ENCODE measurements around the gene CCT3. TPM values are rescaled to one million over a fixed set of nuclear protein-coding genes. Genes with fewer than 3 reads are reported as not detected.
A peak's percentile ranks its signal among the peaks of the same experiment; 100 is the strongest.

The CCT3 gene
- total RNA-seq (2021; ENCODE audit: unreplicated experiment), result 451 TPM
- 497 TPM for polyA plus RNA-seq (2012; ENCODE audit: insufficient read length)
- percentile 93 among the genes with signal in this experiment for Bru-seq, nascent RNA
- BruChase-seq, experiment 1, labeled RNA remaining after a 2-hour chase, result percentile 93 among the genes with signal in this experiment
- percentile 96 among the genes with signal in this experiment for BruChase-seq, experiment 2, labeled RNA remaining after a 6-hour chase
- long read RNA-seq, transcript CCT3-201 (14 exons, 2,150 nt), result major isoform, 925 of 1,180 reads
- long read RNA-seq, partial matches to known transcripts, result 169 of 1,180 reads
- long read RNA-seq, other reads (novel, unspliced or antisense), result 79 of 1,180 reads

GRCh38 chr1:156338180-156338976 is at the start of gene CCT3, which contains the start of gene TSACC:
Gene CCT3 (minus strand): TSS chr1:156338292. CDS start chr1:156338184, 108 bp downstream.
Gene TSACC (plus strand): TSS chr1:156338526. CDS start chr1:156339758, 1,232 bp downstream.
- Histone ChIP-seq H3K27me3 (ENCODE audit: control insufficient read depth, insufficient read depth, low read length) (no peaks in the 10 kb centered on the region), H3K27ac (ENCODE audit: low read length) (peak within 1 kb of the TSS; percentile 98), H3K4me1 (ENCODE audit: control insufficient read depth, insufficient read depth, low read length) (peaks cover 11% of the 10 kb centered on the region), H3K4me3 (ENCODE audit: low read depth in 2 of 2, low read length in 2 of 2) (peak within 1 kb of the TSS; percentile 99), H3K36me3 (ENCODE audit: control insufficient read depth, insufficient read depth, low read length) (peaks cover 30% of the 10 kb centered on the region), H3K9me3 (ENCODE audit: control insufficient read depth, insufficient read depth, low read depth, low read length) (no peaks in the 10 kb centered on the region)
- ChIA-PET POLR2A (interaction anchor here (0.6 to 0.7 kb wide), 3 partner anchors 9 to 33 kb away, joined by 3 to 4 read pairs (median 3); no protein-coding TSS in a partner anchor), CTCF (interaction anchor here (0.7 kb wide), 1 partner anchor 71 kb away, joined by 3 read pairs; no protein-coding TSS in a partner anchor)
- peak; percentile 95 for ATAC-seq
- intact Hi-C loops (cut with micrococcal nuclease; ENCODE audit: unreplicated experiment) (no loop called here), in situ Hi-C loops (cut with HindIII; ENCODE audit: low pct_unique_long_range_greater_than_20kb, low sequenced_read_pairs) (no loop called here)
- 0 out of 2 replicates have a peak, but pooled peaks have one; percentile 22 for TF ChIP-seq TCF7L2 (IDR thresholded peaks at IDR 0.05; ENCODE audit: low read depth, low read length)
- TF ChIP-seq CTCF (IDR thresholded peaks at IDR 0.05), result no peak
- peak; percentile 9; the same call in 1 of the 2 replicates for TF ChIP-seq SIN3A (IDR thresholded peaks at IDR 0.05; ENCODE audit: borderline replicate concordance, insufficient read depth, low read depth, low read length)
- 0 out of 4 replicates have a peak, but pooled peaks of 1 of the 2 experiments have one; percentile 53 for TF ChIP-seq REST (IDR thresholded peaks at IDR 0.05; ENCODE audit: insufficient read depth in 1 of 2, low read depth in 2 of 2, low read length in 1 of 2)
- peak; percentile 93 for TF ChIP-seq POLR2AphosphoS5 (IDR thresholded peaks at IDR 0.05; ENCODE audit: low read depth, low read length)
- DNase-seq (ENCODE audit: low read depth, low spot score), result peak; percentile 100
- no TSS peak for BruUV-seq (replicated peaks)

GRCh38 chr1:156387870-156388173 is 49.7 kb upstream of the CCT3 start:
- Histone ChIP-seq H3K27me3 (ENCODE audit: control insufficient read depth, insufficient read depth, low read length) (no peaks in the 10 kb centered on the region), H3K4me3 (ENCODE audit: low read depth in 2 of 2, low read length in 2 of 2) (no peak overlapping the region), H3K4me1 (ENCODE audit: control insufficient read depth, insufficient read depth, low read length) (no peaks in the 10 kb centered on the region), H3K27ac (ENCODE audit: low read length) (no peak overlapping the region), H3K36me3 (ENCODE audit: control insufficient read depth, insufficient read depth, low read length) (no peaks in the 10 kb centered on the region), H3K9me3 (ENCODE audit: control insufficient read depth, insufficient read depth, low read depth, low read length) (no peaks in the 10 kb centered on the region)
- intact Hi-C loops (cut with micrococcal nuclease; ENCODE audit: unreplicated experiment), result no loop called here
- no peak for TF ChIP-seq CTCF (IDR thresholded peaks at IDR 0.05)
- no peak for TF ChIP-seq POLR2AphosphoS5 (IDR thresholded peaks at IDR 0.05; ENCODE audit: low read depth, low read length)
- TF ChIP-seq SIN3A (IDR thresholded peaks at IDR 0.05; ENCODE audit: borderline replicate concordance, insufficient read depth, low read depth, low read length), result no peak
- DNase-seq (ENCODE audit: low read depth, low spot score) (no peak), ATAC-seq (no peak)
- ChIA-PET POLR2A (no interaction called here), CTCF (no interaction called here)
- no TSS peak for BruUV-seq (replicated peaks)
- in situ Hi-C loops (cut with HindIII; ENCODE audit: low pct_unique_long_range_greater_than_20kb, low sequenced_read_pairs), result no loop called here

Data from Panc1 (cell line).